IMR-90 (cell line): ENCODE data around the gene PPFIBP2. TPM values are rescaled to one million over a fixed set of nuclear protein-coding genes. Genes with fewer than 3 reads are reported as not detected.

ENCODE experiments used
- ATAC-seq: fragments of 200-7000 bp; cut with Tn5 transposase; 2 replicates; pipeline ENCODE4 v1.9.1; 2020; ENCODE audit warnings: low read depth, mild to moderate bottlenecking, moderate library complexity
- BruUV-seq: library from RNA; stranded (reverse); fragments of 400-500 nt; replicated peaks from 2 replicates; lab custom pipeline; 2021; lab: Mats Ljungman, UMichigan
- CTCF ChIA-PET: fragments of 300-600 bp; formaldehyde crosslinking; extraction: SDS; loops from one replicate; lab custom pipeline; 2021; ENCODE audit warnings: antibody characterized with exemption; lab: Yijun Ruan, JAX
- POLR2A ChIA-PET: fragments of 300-600 bp; sonication (Branson Sonifier 250); formaldehyde crosslinking; loops from one replicate; lab custom pipeline; 2022; ENCODE audit warnings: antibody characterized with exemption; ENCODE audit not compliant: unreplicated experiment; lab: Charles Lee
- DNase-seq: peaks from one replicate; pipeline ENCODE4 v3.0.0; 2013
- H2AFZ ChIP-seq: replicated peaks from 2 replicates; pipeline ENCODE3; 2013; ENCODE audit warnings: low read length, mild to moderate bottlenecking; ENCODE audit not compliant: poor library complexity
- H2AK5ac ChIP-seq: 2 replicates; pipeline ENCODE4 v1.6.1; 2013; ENCODE audit warnings: low read depth, low read length, inconsistent platforms
- H2AK9ac ChIP-seq: replicated peaks from 2 replicates; pipeline ENCODE3; 2013; ENCODE audit warnings: mild to moderate bottlenecking, low read depth, low read length, moderate library complexity; ENCODE audit not compliant: poor library complexity
- H2BK120ac ChIP-seq: 2 replicates; pipeline ENCODE4 v1.6.1; 2013; ENCODE audit warnings: low read depth, low read length, inconsistent platforms
- H2BK15ac ChIP-seq: 3 replicates; pipeline ENCODE4 v1.6.1; 2013; ENCODE audit warnings: low read depth, low read length, inconsistent platforms
- H2BK20ac ChIP-seq: 2 replicates; pipeline ENCODE4 v1.6.1; 2013; ENCODE audit warnings: low read depth, mild to moderate bottlenecking, inconsistent platforms, low read length, moderate library complexity
- H2BK5ac ChIP-seq: 2 replicates; pipeline ENCODE4 v1.6.1; 2013; ENCODE audit warnings: mild to moderate bottlenecking, low read depth, low read length, inconsistent platforms; ENCODE audit not compliant: poor library complexity, severe bottlenecking
- H3K14ac ChIP-seq: replicated peaks from 2 replicates; pipeline ENCODE4 v1.6.1; 2013; ENCODE audit warnings: low read depth, low read length, inconsistent platforms
- H3K18ac ChIP-seq: 2 replicates; pipeline ENCODE4 v1.6.1; 2013; ENCODE audit warnings: low read depth, low read length, control low read depth
- H3K23ac ChIP-seq: 2 replicates; pipeline ENCODE4 v1.6.1; 2013; ENCODE audit warnings: low read depth, low read length, inconsistent platforms
- H3K27ac ChIP-seq: 2 replicates; pipeline ENCODE4 v1.5.1; 2013; ENCODE audit warnings: mild to moderate bottlenecking, control low read depth, low read length; ENCODE audit not compliant: insufficient read depth
- H3K27me3 ChIP-seq: 2 replicates; pipeline ENCODE4 v1.6.1; 2013; ENCODE audit warnings: low read length; ENCODE audit not compliant: control insufficient read depth, insufficient read depth
- H3K36me3 ChIP-seq: 2 replicates; pipeline ENCODE4 v1.6.1; 2013; ENCODE audit warnings: low read length, mixed read lengths; ENCODE audit not compliant: control insufficient read depth, insufficient read depth
- H3K4ac ChIP-seq: 2 replicates; pipeline ENCODE4 v1.6.1; 2013; ENCODE audit warnings: low read depth, low read length, inconsistent platforms
- H3K4me1 ChIP-seq: 2 replicates; pipeline ENCODE4 v1.6.1; 2013; ENCODE audit warnings: low read length, mixed read lengths; ENCODE audit not compliant: control insufficient read depth, insufficient read depth
- H3K4me2 ChIP-seq: 2 replicates; pipeline ENCODE4 v1.6.1; 2013; ENCODE audit warnings: low read depth, mild to moderate bottlenecking, control low read depth, low read length, moderate library complexity
- H3K4me3 ChIP-seq: 2 replicates; pipeline ENCODE4 v1.5.1; 2013; ENCODE audit warnings: low read depth, mild to moderate bottlenecking, control low read depth, low read length, moderate library complexity; ENCODE audit not compliant: insufficient read depth
- H3K56ac ChIP-seq: 2 replicates; pipeline ENCODE4 v1.6.1; 2013; ENCODE audit warnings: low read length, inconsistent platforms; ENCODE audit not compliant: insufficient read depth; ENCODE audit errors: extremely low read depth
- H3K79me1 ChIP-seq, 2 experiments: 2 replicates each; pipeline ENCODE4 v1.6.1; 2013; ENCODE audit warnings: low read length in 2 of 2, inconsistent platforms in 1 of 2, low read depth in 1 of 2
- H3K9ac ChIP-seq: 2 replicates; pipeline ENCODE4 v1.6.1; 2013; ENCODE audit warnings: low read depth, low read length, control low read depth
- H3K9me1 ChIP-seq: 2 replicates; pipeline ENCODE4 v1.6.1; 2013; ENCODE audit warnings: low read length, inconsistent platforms; ENCODE audit not compliant: insufficient read depth
- H3K9me3 ChIP-seq: 2 replicates; pipeline ENCODE4 v1.6.1; 2013; ENCODE audit warnings: low read length; ENCODE audit not compliant: control insufficient read depth, insufficient read depth
- H4K20me1 ChIP-seq: 2 replicates; pipeline ENCODE4 v1.6.1; 2013; ENCODE audit warnings: low read length, inconsistent platforms; ENCODE audit not compliant: insufficient read depth
- H4K5ac ChIP-seq: 2 replicates; pipeline ENCODE4 v1.6.1; 2013; ENCODE audit warnings: mild to moderate bottlenecking, low read depth, low read length, control low read depth
- H4K8ac ChIP-seq, 2 experiments: 2 replicates each; pipeline ENCODE4 v1.6.1; 2013; ENCODE audit warnings: low read depth in 2 of 2, low read length in 2 of 2, control low read depth in 1 of 2, inconsistent platforms in 1 of 2
- H4K91ac ChIP-seq: 2 replicates; pipeline ENCODE4 v1.6.1; 2013; ENCODE audit warnings: low read depth, low read length, inconsistent platforms; ENCODE audit not compliant: insufficient read depth
- MAFK ChIP-seq: IDR thresholded peaks from 2 replicates; pipeline ENCODE4 v1.6.1; 2012; ENCODE audit warnings: low read depth, low read length, improper control_type of control experiment
- NFE2L2 ChIP-seq: fragments of 150-350 bp; IDR thresholded peaks from 2 replicates; pipeline ENCODE4 v1.6.1; 2016; ENCODE audit warnings: low read depth, mild to moderate bottlenecking, low read length
- WGBS, 2 experiments: methylation state at CpG; one replicate each; pipeline versions ENCODE4 v1.1.5 to v1.1.7; 2013; ENCODE audit warnings: missing lambda C conversion rate in 2 of 2; ENCODE audit not compliant: insufficient read length in 1 of 2; ENCODE audit errors: extremely low coverage in 2 of 2; 5-methylcytosine and 5-hydroxymethylcytosine counted together
- dilution Hi-C: fragments of 300-500 bp; cut with HindIII; formaldehyde crosslinking; loops from one replicate; pipeline ENCODE4 v1.14.3; 2018; ENCODE audit warnings: low sequenced_read_pairs; ENCODE audit not compliant: unreplicated experiment
- in situ Hi-C: fragments of 300-500 bp; cut with MboI; formaldehyde crosslinking; loops from 3 replicates; pipeline ENCODE4 v1.14.3; 2019; ENCODE audit warnings: low sequenced_read_pairs, inconsistent platforms, mixed read lengths
- intact Hi-C: fragments of 100-400 bp; cut with micrococcal nuclease; formaldehyde crosslinking; loops from 2 replicates; pipeline ENCODE4 v1.10.0; 2022
- polyA plus RNA-seq, 3 experiments: library from polyadenylated mRNA; depleted of rRNA; stranded (reverse); fragments of >200 nt; gene quantifications; 2 replicates each; pipeline ENCODE4 v1.2.3, GENCODE V29; 2012; ENCODE audit warnings: low replicate concordance in 1 of 3
- total RNA-seq: library from RNA; depleted of rRNA; stranded (reverse); fragments of >200 nt; gene quantifications from 2 replicates; pipeline ENCODE4 v1.2.3, GENCODE V29; 2012
- TF ChIP-seq, protein P1 (sequence below): fragments of 150-350 bp; IDR thresholded peaks from 2 replicates; pipeline ENCODE4 v1.6.1; 2017; ENCODE audit warnings: mild to moderate bottlenecking, antibody characterized with exemption, low read length, low read depth

Gene PPFIBP2
- total and polyA plus RNA-seq, 2 of the 4 experiments (the other 2 are of a cell fraction) = 6.0 to 11.8 TPM

GRCh38 chr11:7577291-7578190 is 63.7 kb downstream of the PPFIBP2 start:
- H3K4me1 ChIP-seq = peaks cover 50% of the 10 kb centered on the region

More at GRCh38 chr11:7577291-7578190, 63.7 kb downstream of the PPFIBP2 start:
- Histone ChIP-seq H4K91ac (peak overlapping the region; percentile 91), H2AK5ac (peak overlapping the region; percentile 74), H3K27ac (peak overlapping the region; percentile 78), H4K5ac (peak overlapping the region; percentile 93), H3K4ac (peak overlapping the region; percentile 78), H2BK5ac (peak overlapping the region; percentile 58), H3K9me1 (peaks cover 14% of the 10 kb centered on the region), H3K4me2 (peak overlapping the region; percentile 88), H3K23ac (peak overlapping the region; percentile 69), H2AK9ac (peak overlapping the region; percentile 55), H2BK120ac (peak overlapping the region; percentile 83), H3K56ac (no peak overlapping the region; the same call in 1 of the 2 replicates), H3K4me3 (peak overlapping the region; percentile 28), H3K9ac (peak overlapping the region; percentile 46), H2AFZ (peak overlapping the region; percentile 88), H3K14ac (peak overlapping the region; percentile 88), H2BK20ac (peak overlapping the region; percentile 69), H4K20me1 (no peaks in the 10 kb centered on the region), H3K27me3 (no peaks in the 10 kb centered on the region), H3K79me1 (no peaks in the 10 kb centered on the region), H3K9me3 (no peaks in the 10 kb centered on the region), H3K36me3 (no peaks in the 10 kb centered on the region), H4K8ac (peak overlapping the region; percentile 64 to 73), H3K18ac (peak overlapping the region; percentile 85), H2BK15ac (peak overlapping the region; percentile 28; the same call in 2 of the 3 replicates)
- DNase-seq (peak; percentile 49), ATAC-seq (peak; percentile 25)
- no TSS peak for BruUV-seq
- intact Hi-C loops (loop anchor here (10.0 kb wide), 1 partner anchor 317 kb away; no protein-coding TSS in a partner anchor), dilution Hi-C loops (no loop called here), in situ Hi-C loops (loop anchor here (10.0 kb wide), 1 partner anchor 107 kb away; no protein-coding TSS in a partner anchor)
- ChIA-PET CTCF (interaction anchor here (0.7 to 1.2 kb wide), 2 partner anchors 11 to 80 kb away, joined by 3 to 5 read pairs; no protein-coding TSS in a partner anchor), POLR2A (interaction anchor here (0.5 kb wide), 1 partner anchor 10 kb away, joined by 3 read pairs; no protein-coding TSS in a partner anchor)
- TF ChIP-seq NFE2L2 = no peak
- TF ChIP-seq, protein P1, sequence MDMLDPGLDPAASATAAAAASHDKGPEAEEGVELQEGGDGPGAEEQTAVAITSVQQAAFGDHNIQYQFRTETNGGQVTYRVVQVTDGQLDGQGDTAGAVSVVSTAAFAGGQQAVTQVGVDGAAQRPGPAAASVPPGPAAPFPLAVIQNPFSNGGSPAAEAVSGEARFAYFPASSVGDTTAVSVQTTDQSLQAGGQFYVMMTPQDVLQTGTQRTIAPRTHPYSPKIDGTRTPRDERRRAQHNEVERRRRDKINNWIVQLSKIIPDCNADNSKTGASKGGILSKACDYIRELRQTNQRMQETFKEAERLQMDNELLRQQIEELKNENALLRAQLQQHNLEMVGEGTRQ = no peak
- TF ChIP-seq MAFK = peak; percentile 46
- 10% methylated on average over 2 of the region's 16 CpGs; no CpG with 5 or more reads in 1 of the 2 experiments for WGBS, 2 experiments
